Hepatocyte (in vitro differentiated cells): ENCODE measurements around the gene DDX17.

ENCODE experiments used
- EZH2 ChIP-seq: fragments of 200-600 bp; sonication (generic); IDR thresholded peaks from 2 replicates; pipeline ENCODE4 v1.6.1; 2016; ENCODE audit warnings: antibody characterized with exemption, mild to moderate bottlenecking, borderline replicate concordance
- TF ChIP-seq, protein P1 (sequence below): fragments of 200-600 bp; sonication (generic); IDR thresholded peaks from 2 replicates; pipeline ENCODE4 v1.5.1; 2016; ENCODE audit warnings: antibody characterized with exemption, mild to moderate bottlenecking; ENCODE audit not compliant: poor library complexity

DNA sequence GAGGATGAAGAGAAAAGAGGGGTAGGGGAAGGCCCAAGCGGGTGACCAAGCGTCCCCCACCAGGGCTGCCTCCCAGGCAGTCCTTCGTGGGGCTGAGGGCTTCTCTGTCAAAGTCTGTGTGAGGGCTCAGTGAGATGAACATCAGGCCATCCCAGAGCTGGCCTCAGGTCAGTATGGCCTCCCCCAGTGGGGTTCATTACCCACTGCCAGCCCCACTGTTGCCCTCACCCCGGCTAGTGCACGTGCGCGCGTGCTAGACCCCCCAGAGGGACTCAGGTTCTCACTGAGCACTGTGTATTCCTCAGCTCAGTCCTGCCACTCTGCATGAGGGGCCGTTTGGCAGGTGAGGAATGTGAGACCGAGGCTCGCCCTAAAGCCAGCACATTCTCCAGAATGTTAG lies 34.9 kb downstream of the DDX17 start:
- TF ChIP-seq, protein P1, sequence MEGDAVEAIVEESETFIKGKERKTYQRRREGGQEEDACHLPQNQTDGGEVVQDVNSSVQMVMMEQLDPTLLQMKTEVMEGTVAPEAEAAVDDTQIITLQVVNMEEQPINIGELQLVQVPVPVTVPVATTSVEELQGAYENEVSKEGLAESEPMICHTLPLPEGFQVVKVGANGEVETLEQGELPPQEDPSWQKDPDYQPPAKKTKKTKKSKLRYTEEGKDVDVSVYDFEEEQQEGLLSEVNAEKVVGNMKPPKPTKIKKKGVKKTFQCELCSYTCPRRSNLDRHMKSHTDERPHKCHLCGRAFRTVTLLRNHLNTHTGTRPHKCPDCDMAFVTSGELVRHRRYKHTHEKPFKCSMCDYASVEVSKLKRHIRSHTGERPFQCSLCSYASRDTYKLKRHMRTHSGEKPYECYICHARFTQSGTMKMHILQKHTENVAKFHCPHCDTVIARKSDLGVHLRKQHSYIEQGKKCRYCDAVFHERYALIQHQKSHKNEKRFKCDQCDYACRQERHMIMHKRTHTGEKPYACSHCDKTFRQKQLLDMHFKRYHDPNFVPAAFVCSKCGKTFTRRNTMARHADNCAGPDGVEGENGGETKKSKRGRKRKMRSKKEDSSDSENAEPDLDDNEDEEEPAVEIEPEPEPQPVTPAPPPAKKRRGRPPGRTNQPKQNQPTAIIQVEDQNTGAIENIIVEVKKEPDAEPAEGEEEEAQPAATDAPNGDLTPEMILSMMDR = no peak
- TF ChIP-seq EZH2 = no peak
